G401.6 (cell line): ENCODE measurements around the gene ZNF22.

Experiments used
- FAIRE-seq: peaks from 2 replicates; lab custom pipeline; 2012; peaks lifted over from hg19 to GRCh38; lab: Jason Lieb, UNC

The ZNF22 gene

DNA sequence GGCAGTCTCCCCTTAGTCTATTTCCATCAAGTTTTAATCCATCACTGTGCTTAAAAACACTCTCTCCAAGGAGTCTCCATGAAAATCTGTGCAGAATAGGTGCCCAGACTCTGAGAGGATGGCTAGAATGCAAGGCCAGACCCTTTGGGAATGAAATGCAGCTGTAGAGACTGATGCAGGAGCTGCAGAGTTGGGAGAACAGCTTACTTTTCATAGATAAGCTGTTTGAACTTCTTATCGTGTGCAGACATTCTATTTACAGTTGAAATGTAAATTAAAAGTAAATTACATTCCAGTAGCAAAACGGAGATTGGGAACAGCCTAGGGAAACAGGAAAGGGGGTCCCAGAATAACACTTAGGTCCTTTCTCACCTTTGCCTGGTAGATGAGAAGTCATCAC is 14.9 kb downstream of the ZNF22 start:
- FAIRE-seq, result no peak

DNA sequence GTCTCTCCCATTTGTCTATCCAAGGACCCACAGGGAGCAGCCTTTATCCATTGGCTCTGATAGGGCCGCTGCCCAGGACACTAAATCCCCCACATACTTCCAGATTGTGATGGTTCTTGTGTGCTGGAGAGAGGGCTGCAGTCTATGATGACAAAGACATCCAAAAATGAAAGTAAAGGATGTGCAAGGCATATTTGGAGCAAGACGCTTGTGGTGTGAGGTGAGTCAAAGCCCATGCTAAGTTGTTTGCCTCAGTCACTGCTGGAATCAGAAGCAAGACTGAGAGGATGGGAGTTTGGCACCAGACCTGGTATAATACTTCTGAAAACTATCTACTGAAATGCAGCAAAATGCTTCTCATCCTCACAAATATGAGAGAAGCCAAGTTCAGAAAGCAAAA is 22.7 kb downstream of the ZNF22 start:
- no peak for FAIRE-seq

DNA sequence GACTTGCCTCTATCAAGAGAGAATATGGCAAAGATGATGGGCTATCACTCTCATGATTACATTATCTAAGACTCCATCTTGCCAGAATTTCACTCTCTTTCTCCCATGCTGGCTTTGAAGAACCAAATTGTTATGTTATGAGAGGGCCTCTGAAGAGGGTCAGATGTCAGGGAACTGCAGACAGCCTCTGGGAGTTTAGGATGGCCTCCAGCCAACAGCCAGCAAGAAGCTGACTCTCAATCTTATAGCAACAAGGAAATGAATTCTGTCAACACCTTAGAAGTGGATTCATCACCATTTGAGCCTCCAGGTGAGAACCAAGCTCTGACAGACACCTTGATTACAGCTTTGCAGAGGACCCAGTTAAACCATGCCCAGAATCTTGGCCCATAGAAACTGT is 33.6 kb downstream of the ZNF22 start:
- FAIRE-seq, result no peak

DNA sequence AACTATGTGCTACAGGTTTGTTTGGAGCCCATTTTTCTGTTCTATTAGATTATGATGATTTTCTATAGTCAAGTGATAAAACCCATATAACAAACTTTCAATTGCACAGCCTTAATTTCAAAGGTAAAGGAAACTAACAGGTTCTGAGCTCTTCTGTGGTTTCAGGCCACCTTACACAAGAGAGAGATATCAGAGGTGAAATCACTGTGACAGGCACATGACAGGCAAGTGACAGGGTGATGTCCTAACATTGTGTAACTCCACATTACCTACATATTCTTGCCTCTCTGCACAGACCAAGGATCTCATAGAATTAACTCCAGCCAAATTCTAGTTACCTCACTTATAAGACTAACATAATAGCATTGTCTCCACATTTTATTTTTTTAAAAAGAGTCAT is 35.0 kb downstream of the ZNF22 start:
- FAIRE-seq, result no peak

- FAIRE-seq, result no peak
These were observed 40.3 kb downstream of the ZNF22 start for GRCh38 chr10:45040921-45041542.

DNA sequence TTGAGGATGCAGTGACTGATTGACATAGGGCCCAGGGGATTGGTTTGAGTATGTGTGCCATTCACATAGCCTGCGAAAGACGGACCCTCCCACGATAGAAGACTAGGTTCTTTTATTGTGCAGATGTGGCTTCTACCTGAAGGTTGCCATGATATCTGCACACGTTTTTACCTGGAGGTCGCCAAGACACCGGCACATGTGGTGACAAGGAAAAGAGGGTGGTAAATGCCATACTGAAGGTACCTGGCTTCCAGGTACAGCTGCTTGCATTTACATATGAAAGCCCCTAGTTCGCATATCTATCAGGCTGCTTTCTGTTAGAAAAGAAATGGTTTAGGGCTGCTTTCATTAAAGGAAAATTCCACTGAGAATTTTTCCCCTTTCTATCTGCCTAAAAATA is 43.6 kb downstream of the ZNF22 start:
- FAIRE-seq, result no peak

DNA sequence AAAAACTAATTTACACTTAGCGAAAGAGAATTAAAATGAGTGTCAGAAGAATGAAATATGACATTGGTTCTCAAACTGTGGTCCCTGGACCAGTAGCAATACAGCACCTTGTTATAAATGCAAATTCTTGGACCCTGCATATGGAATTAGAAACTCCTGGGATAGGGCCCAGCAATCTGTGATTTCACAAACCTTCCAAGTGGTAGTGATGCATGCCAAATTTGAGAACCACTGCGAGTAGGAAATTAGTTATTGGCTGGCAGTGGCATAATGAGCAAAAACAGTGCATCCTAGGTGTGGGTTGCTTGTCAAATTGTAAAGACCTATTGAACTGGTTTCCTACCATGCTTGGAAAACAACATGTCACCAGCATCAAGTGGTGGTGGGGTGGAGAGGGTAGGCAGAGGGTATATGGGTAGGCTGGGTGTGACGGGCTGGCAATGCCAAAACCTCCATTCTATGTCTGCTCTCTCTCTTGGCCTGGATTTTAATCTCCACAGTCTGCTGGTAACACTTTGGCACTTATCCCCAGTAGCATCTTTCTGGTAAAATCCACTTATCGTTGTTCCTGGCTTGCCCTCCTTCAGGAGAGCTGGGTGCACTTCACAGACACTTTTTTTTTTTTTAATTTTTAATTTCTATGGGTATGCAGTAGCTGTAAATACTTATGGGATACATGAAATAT is 50.0 kb downstream of the ZNF22 start:
- no peak for FAIRE-seq

GRCh38 chr10:45052700-45053099 is 52.0 kb downstream of the ZNF22 start:
- FAIRE-seq, result no peak

- FAIRE-seq, result no peak
These were observed 52.9 kb downstream of the ZNF22 start for GRCh38 chr10:45053569-45054100.
